CD14-positive monocyte (primary cell): ENCODE data around the gene GDA. TPM values are rescaled to one million over a fixed set of nuclear protein-coding genes. Genes with fewer than 3 reads are reported as not detected.

ENCODE experiments used
- DNase-seq, 3 donors: peaks; one replicate each; pipeline ENCODE4 v3.0.0-alpha.2; 2011 to 2022
- H2AFZ ChIP-seq: 2 replicates; pipeline ENCODE4 v1.6.0; 2012; ENCODE audit warnings: mild to moderate bottlenecking, low read depth, low read length, inconsistent platforms; ENCODE audit not compliant: insufficient read depth, poor library complexity, severe bottlenecking
- H3K27ac ChIP-seq, 2 donors: 1 replicate in 1 of 2; 2 replicates in 1 of 2; pipeline ENCODE4 v1.5.1; 2012 to 2013; ENCODE audit warnings: low read length in 2 of 2, control low read depth in 1 of 2, inconsistent platforms in 1 of 2, low read depth in 1 of 2, mild to moderate bottlenecking in 1 of 2
- H3K27me3 ChIP-seq, 2 donors: one replicate each; pipeline versions ENCODE4 v1.6.0 to v1.6.1; 2011 to 2013; ENCODE audit warnings: low read length in 2 of 2; ENCODE audit not compliant: control insufficient read depth in 2 of 2, insufficient read depth in 2 of 2
- H3K36me3 ChIP-seq, 2 donors: replicated peaks in 1 of 2; 1 replicate in 1 of 2; 2 replicates in 1 of 2; pipeline versions ENCODE4 v1.5.1 to v1.6.1; 2012 to 2013; ENCODE audit warnings: low read length in 2 of 2, control low read depth in 1 of 2, inconsistent platforms in 1 of 2, mild to moderate bottlenecking in 1 of 2; ENCODE audit not compliant: insufficient read depth in 2 of 2, control insufficient read depth in 1 of 2
- H3K4me1 ChIP-seq, 2 donors: 1 replicate in 1 of 2; 2 replicates in 1 of 2; pipeline versions ENCODE4 v1.5.1 to v1.6.1; 2012 to 2013; ENCODE audit warnings: low read length in 2 of 2, control low read depth in 1 of 2, inconsistent platforms in 1 of 2, mild to moderate bottlenecking in 1 of 2, moderate library complexity in 1 of 2; ENCODE audit not compliant: insufficient read depth in 2 of 2, control insufficient read depth in 1 of 2
- H3K4me2 ChIP-seq: replicated peaks from 2 replicates; pipeline ENCODE3; 2012; ENCODE audit warnings: low read length, moderate library complexity, mild to moderate bottlenecking; ENCODE audit not compliant: poor library complexity, severe bottlenecking; ENCODE audit errors: extremely low read depth
- H3K4me3 ChIP-seq, 3 experiments: fragments of 200-600 bp in 1 of 3; sonication (generic) in 1 of 3; replicated peaks in 1 of 3; 1 replicate in 2 of 3; 2 replicates in 1 of 3; pipeline ENCODE4 v1.5.1; 2011 to 2013; ENCODE audit warnings: low read length in 3 of 3, mild to moderate bottlenecking in 3 of 3, control low read depth in 2 of 3, low read depth in 2 of 3, inconsistent platforms in 1 of 3, moderate library complexity in 1 of 3
- H3K79me2 ChIP-seq: 2 replicates; pipeline ENCODE4 v1.6.0; 2012; ENCODE audit warnings: mild to moderate bottlenecking, control low read depth, inconsistent platforms, low read length, moderate library complexity; ENCODE audit not compliant: insufficient read depth
- H3K9ac ChIP-seq: 2 replicates; pipeline ENCODE4 v1.6.0; 2017; ENCODE audit warnings: low read length, mild to moderate bottlenecking; ENCODE audit not compliant: insufficient read depth, poor library complexity, severe bottlenecking
- H3K9me3 ChIP-seq, 2 donors: replicated peaks in 1 of 2; 1 replicate in 1 of 2; 2 replicates in 1 of 2; pipeline versions ENCODE4 v1.5.1 to v1.6.1; 2012 to 2013; ENCODE audit warnings: low read length in 2 of 2, control low read depth in 1 of 2; ENCODE audit not compliant: control insufficient read depth in 1 of 2, insufficient read depth in 1 of 2
- H4K20me1 ChIP-seq: 2 replicates; pipeline ENCODE4 v1.6.0; 2012; ENCODE audit warnings: mild to moderate bottlenecking, low read length, control low read depth, moderate library complexity; ENCODE audit not compliant: insufficient read depth
- H3K27ac Mint-ChIP-seq, 7 donors: one replicate each; pipeline ENCODE4 v1.8.0; 2020; ENCODE audit warnings: mild to moderate bottlenecking in 7 of 7, mixed read lengths in 7 of 7, moderate library complexity in 6 of 7, inconsistent platforms in 2 of 7
- H3K27me3 Mint-ChIP-seq, 3 donors: one replicate each; pipeline ENCODE4 v1.8.0; 2021 to 2022; ENCODE audit warnings: low read depth in 3 of 3, mild to moderate bottlenecking in 3 of 3, mixed read lengths in 3 of 3, moderate library complexity in 3 of 3, inconsistent platforms in 1 of 3
- H3K36me3 Mint-ChIP-seq, 2 donors: one replicate each; pipeline ENCODE4 v1.8.0; 2020; ENCODE audit warnings: mixed read lengths in 2 of 2, inconsistent platforms in 1 of 2, mild to moderate bottlenecking in 1 of 2
- H3K4me1 Mint-ChIP-seq: one replicate; pipeline ENCODE4 v1.8.0; 2020; ENCODE audit warnings: mild to moderate bottlenecking, mixed read lengths
- H3K4me3 Mint-ChIP-seq, 2 donors: one replicate each; pipeline ENCODE4 v1.8.0; 2020; ENCODE audit warnings: mild to moderate bottlenecking in 2 of 2, mixed read lengths in 2 of 2, moderate library complexity in 1 of 2
- H3K9me3 Mint-ChIP-seq, 7 donors: one replicate each; pipeline ENCODE4 v1.8.0; 2020 to 2022; ENCODE audit warnings: mixed read lengths in 7 of 7, mild to moderate bottlenecking in 6 of 7, moderate library complexity in 6 of 7, inconsistent platforms in 2 of 7
- WGBS: methylation state at CpG from one replicate; pipeline ENCODE4 v1.1.5; 2013; ENCODE audit warnings: missing lambda C conversion rate; ENCODE audit not compliant: insufficient coverage; 5-methylcytosine and 5-hydroxymethylcytosine counted together
- intact Hi-C, 2 donors: fragments of 100-400 bp; cut with micrococcal nuclease; formaldehyde crosslinking; loops; one replicate each; pipeline versions ENCODE4 v1.15.0 to v1.15.1; 2023
- polyA plus RNA-seq, 3 donors: library from polyadenylated mRNA; depleted of rRNA in 1 of 3; unstranded in 2 of 3; stranded (reverse) in 1 of 3; fragments of 300-500 nt in 2 of 3; fragments of >200 nt in 1 of 3; fragmentation: Illumina TruSeq in 2 of 3; gene quantifications; 1 replicate in 2 of 3; 2 replicates in 1 of 3; pipeline ENCODE4 v1.2.3, GENCODE V29; 2012 to 2021
- TF ChIP-seq, protein P1 (sequence below): fragments of 200-600 bp; IDR thresholded peaks from one replicate; pipeline ENCODE4 v1.8.0; 2022; ENCODE audit warnings: antibody characterized with exemption, mild to moderate bottlenecking

Gene GDA
- polyA plus RNA-seq, 3 donors = not detected

DNA sequence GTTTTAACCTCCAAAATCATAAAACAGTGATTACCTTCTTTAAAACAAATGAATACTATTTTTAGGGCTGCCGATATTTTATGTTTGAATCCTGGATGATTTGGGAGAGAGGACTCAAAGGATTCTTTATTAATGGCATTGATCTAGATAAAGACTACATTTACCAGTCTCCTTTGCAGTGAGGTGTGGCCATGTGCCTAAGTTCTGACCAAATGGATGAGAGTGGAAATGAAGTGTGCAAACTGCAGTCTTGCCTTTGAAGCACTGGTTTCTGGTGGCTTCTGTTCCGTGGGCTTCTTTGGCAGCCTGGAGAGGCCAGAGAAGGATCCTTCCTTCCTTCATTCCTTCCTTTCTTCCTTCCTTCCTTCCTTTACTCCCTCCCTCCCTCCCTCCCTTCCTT lies 24.3 kb upstream of the GDA start:
- TF ChIP-seq, protein P1, sequence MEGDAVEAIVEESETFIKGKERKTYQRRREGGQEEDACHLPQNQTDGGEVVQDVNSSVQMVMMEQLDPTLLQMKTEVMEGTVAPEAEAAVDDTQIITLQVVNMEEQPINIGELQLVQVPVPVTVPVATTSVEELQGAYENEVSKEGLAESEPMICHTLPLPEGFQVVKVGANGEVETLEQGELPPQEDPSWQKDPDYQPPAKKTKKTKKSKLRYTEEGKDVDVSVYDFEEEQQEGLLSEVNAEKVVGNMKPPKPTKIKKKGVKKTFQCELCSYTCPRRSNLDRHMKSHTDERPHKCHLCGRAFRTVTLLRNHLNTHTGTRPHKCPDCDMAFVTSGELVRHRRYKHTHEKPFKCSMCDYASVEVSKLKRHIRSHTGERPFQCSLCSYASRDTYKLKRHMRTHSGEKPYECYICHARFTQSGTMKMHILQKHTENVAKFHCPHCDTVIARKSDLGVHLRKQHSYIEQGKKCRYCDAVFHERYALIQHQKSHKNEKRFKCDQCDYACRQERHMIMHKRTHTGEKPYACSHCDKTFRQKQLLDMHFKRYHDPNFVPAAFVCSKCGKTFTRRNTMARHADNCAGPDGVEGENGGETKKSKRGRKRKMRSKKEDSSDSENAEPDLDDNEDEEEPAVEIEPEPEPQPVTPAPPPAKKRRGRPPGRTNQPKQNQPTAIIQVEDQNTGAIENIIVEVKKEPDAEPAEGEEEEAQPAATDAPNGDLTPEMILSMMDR = no peak
- intact Hi-C loops = no loop called here
- no peak overlapping the region for H3K4me3 ChIP-seq
- no peaks in the 10 kb centered on the region for H3K36me3 ChIP-seq
- DNase-seq = no peak
- H3K9me3 ChIP-seq = no peaks in the 10 kb centered on the region
- Mint-ChIP-seq H3K27ac (no peak overlapping the region), H3K4me3 (no peak overlapping the region), H3K36me3 (no peaks in the 10 kb centered on the region), H3K9me3 (no peaks in the 10 kb centered on the region), H3K27me3 (peaks cover 4 to 8% (median 5%) of the 10 kb centered on the region in 3 donors), H3K4me1 (peaks cover 4% of the 10 kb centered on the region)
- no peaks in the 10 kb centered on the region for H3K4me1 ChIP-seq
- no CpG with 5 or more reads among the region's 2 CpGs for whole genome bisulfite sequencing
- no peak overlapping the region for H3K27ac ChIP-seq
- no peak overlapping the region for H2AFZ ChIP-seq
- no peaks in the 10 kb centered on the region for H4K20me1 ChIP-seq
- no peak overlapping the region for H3K9ac ChIP-seq
- H3K79me2 ChIP-seq = no peaks in the 10 kb centered on the region
- no peaks in the 10 kb centered on the region for H3K27me3 ChIP-seq
- no peak overlapping the region for H3K4me2 ChIP-seq

DNA sequence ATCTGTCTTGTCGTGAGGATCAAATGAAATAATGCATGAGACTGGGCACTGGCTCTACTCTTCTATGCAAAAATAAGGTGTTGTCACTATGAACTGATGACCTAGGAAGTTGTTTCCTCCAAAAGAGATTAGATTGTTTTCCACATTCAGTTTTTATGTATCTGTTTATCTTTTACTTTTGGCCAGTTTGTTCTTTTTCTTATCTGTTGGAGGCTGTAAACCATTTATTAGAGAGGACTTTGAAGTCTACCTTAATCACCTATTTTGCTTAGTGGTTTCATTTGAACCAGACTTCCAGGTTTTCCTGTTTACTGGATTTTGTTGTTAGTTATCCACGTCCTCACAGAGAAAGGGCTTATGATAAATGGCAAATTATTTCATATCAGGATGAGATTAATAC lies 21.5 kb upstream of the GDA start:
- H3K4me2 ChIP-seq = no peak overlapping the region
- H3K27me3 ChIP-seq = no peaks in the 10 kb centered on the region
- Mint-ChIP-seq H3K36me3 (no peaks in the 10 kb centered on the region), H3K9me3 (peaks cover 0 to 2% (median 0%) of the 10 kb centered on the region in 7 donors), H3K4me1 (no peaks in the 10 kb centered on the region), H3K27ac (no peak overlapping the region), H3K27me3 (peaks cover 5 to 10% (median 5%) of the 10 kb centered on the region in 3 donors), H3K4me3 (no peak overlapping the region)
- TF ChIP-seq, protein P1 = no peak
- no peak overlapping the region for H3K27ac ChIP-seq
- DNase-seq = no peak
- H3K4me3 ChIP-seq = no peak overlapping the region
- no peaks in the 10 kb centered on the region for H4K20me1 ChIP-seq
- intact Hi-C loops = no loop called here
- no peaks in the 10 kb centered on the region for H3K36me3 ChIP-seq
- WGBS = no CpG with 5 or more reads among the region's 2 CpGs
- H3K9ac ChIP-seq = no peak overlapping the region
- no peaks in the 10 kb centered on the region for H3K79me2 ChIP-seq
- H2AFZ ChIP-seq = no peak overlapping the region
- H3K9me3 ChIP-seq = no peaks in the 10 kb centered on the region
- no peaks in the 10 kb centered on the region for H3K4me1 ChIP-seq
